A673 (cell line): ENCODE measurements around the gene ZNF823. TPM values are rescaled to one million over a fixed set of nuclear protein-coding genes. Genes with fewer than 3 reads are reported as not detected.

Experiments
- BruUV-seq: library from RNA; stranded (reverse); fragments of 400-500 nt; replicated peaks from 2 replicates; lab custom pipeline; 2021; lab: Mats Ljungman, UMichigan
- CTCF ChIA-PET: fragments of 300-600 bp; sonication (Branson Sonifier 250); formaldehyde crosslinking; loops from one replicate; lab custom pipeline; 2022; ENCODE audit warnings: antibody characterized with exemption; lab: Charles Lee
- POLR2A ChIA-PET: fragments of 300-600 bp; sonication (Branson Sonifier 250); formaldehyde crosslinking; loops from one replicate; lab custom pipeline; 2022; ENCODE audit warnings: antibody characterized with exemption; ENCODE audit not compliant: low non-redundant PET; lab: Charles Lee
- DNase-seq: peaks from one replicate; pipeline ENCODE4 v3.0.0-alpha.2; 2015; ENCODE audit warnings: low spot score
- H3K27ac ChIP-seq: fragments of 200-600 bp; sonication (generic); 2 replicates; pipeline ENCODE4 v1.5.1; 2016; ENCODE audit warnings: mixed run types, low read depth, mild to moderate bottlenecking, mixed read lengths, antibody characterized with exemption, low read length; ENCODE audit not compliant: poor library complexity, severe bottlenecking
- H3K27me3 ChIP-seq: fragments of 200-600 bp; sonication (generic); replicated peaks from 2 replicates; pipeline ENCODE4 v1.6.1; 2017; ENCODE audit warnings: mixed run types, low read depth, mild to moderate bottlenecking, mixed read lengths, antibody characterized with exemption, low read length; ENCODE audit not compliant: insufficient read depth, poor library complexity
- H3K36me3 ChIP-seq: fragments of 200-600 bp; sonication (generic); 2 replicates; pipeline ENCODE4 v1.6.1; 2016; ENCODE audit warnings: mixed run types, mild to moderate bottlenecking, mixed read lengths, antibody characterized with exemption, low read length; ENCODE audit not compliant: insufficient read depth, poor library complexity, severe bottlenecking
- H3K4me1 ChIP-seq: fragments of 200-600 bp; sonication (generic); 2 replicates; pipeline ENCODE4 v1.6.1; 2017; ENCODE audit warnings: mixed run types, mild to moderate bottlenecking, mixed read lengths, antibody characterized with exemption, low read length; ENCODE audit not compliant: insufficient read depth, poor library complexity, severe bottlenecking
- H3K4me3 ChIP-seq: fragments of 200-600 bp; sonication (generic); 2 replicates; pipeline ENCODE4 v1.5.1; 2016; ENCODE audit warnings: low read depth, mixed run types, mild to moderate bottlenecking, mixed read lengths, low read length; ENCODE audit not compliant: poor library complexity, severe bottlenecking
- H3K9me3 ChIP-seq: fragments of 200-600 bp; sonication (generic); 2 replicates; pipeline ENCODE4 v1.6.1; 2016; ENCODE audit warnings: mixed run types, low read depth, mild to moderate bottlenecking, mixed read lengths, antibody characterized with exemption, low read length; ENCODE audit not compliant: poor library complexity, severe bottlenecking
- CTCF ChIP-seq: fragments of 300-800, 200-600 bp; sonication (generic); conservative IDR thresholded peaks from 2 replicates; pipeline ENCODE4 v1.5.1; 2017; ENCODE audit warnings: low read depth, mild to moderate bottlenecking, antibody characterized with exemption, low read length, moderate library complexity, mixed read lengths
- EZH2 ChIP-seq: fragments of 200-600 bp; sonication (generic); IDR thresholded peaks from 2 replicates; pipeline ENCODE4 v1.6.1; 2017; ENCODE audit warnings: borderline replicate concordance, low read depth, mild to moderate bottlenecking, mixed read lengths, antibody characterized with exemption, low read length; ENCODE audit not compliant: poor library complexity, severe bottlenecking
- intact Hi-C: fragments of 100-400 bp; cut with micrococcal nuclease; formaldehyde crosslinking; loops from one replicate; pipeline ENCODE4 v1.10.0; 2022; ENCODE audit not compliant: unreplicated experiment
- total RNA-seq: library from RNA; stranded (reverse); gene quantifications from 2 replicates; pipeline ENCODE4 v1.2.3, GENCODE V29; 2021

ZNF823 gene
- total RNA-seq, 1 experiment from 2014 or later, result 8.4 TPM

- no TSS peak for BruUV-seq
- ChIA-PET CTCF (no interaction called here), POLR2A (no interaction called here)
- Histone ChIP-seq H3K4me3 (no peak overlapping the region), H3K4me1 (no peaks in the 10 kb centered on the region), H3K9me3 (peaks cover 6% of the 10 kb centered on the region), H3K27me3 (no peaks in the 10 kb centered on the region), H3K36me3 (no peaks in the 10 kb centered on the region), H3K27ac (no peak overlapping the region)
- no peak for TF ChIP-seq CTCF
- no peak for TF ChIP-seq EZH2
- no peak for DNase-seq
- intact Hi-C loops, result no loop called here
Measured at GRCh38 chr19:11697284-11697855, 41.4 kb downstream of the ZNF823 start.

DNA sequence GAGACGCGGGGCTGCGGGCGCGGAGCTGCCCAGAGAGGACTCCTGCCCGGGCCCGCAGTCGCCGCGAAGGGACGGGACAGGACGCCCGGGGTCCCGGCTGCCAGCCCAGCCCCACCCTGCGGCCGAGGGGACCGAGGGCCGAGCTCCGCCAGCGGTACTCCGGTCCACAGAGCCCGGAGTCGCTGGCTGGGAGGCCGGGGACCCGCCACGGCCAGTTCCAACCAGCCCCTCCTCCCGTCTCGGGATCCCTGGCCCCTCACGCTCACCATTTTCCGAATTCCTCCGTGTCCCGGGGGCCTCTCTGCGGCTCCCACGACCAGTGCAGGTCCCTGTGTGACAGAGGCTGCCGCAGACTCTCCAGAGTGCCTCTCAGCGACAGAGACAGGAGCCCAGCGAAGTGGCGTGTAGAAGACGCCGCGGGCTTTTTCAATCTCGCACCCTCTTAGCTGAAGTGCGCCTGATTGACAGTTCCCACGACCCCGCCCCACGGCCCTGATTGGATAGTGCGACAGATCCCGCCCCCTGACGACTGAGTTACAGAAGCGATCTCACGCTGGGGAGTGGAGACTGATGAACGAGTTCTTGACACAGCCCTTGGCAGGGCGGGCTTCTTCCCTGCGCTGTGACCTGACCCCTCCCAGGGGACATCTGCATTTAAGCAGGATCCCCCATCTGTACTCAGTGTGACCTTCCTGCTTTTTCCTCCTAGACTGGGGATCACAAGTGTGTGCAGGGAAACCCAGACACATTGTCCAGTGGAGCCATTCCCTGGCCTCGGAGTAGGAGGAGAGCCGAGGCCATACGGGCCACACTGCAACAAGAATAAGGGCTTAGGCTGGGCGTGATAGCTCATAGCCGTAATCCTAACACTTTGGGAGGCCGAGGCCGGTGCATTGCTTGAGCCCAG lies 44.0 kb downstream of the ZNF823 start:
- peak overlapping the region; percentile 73 for H3K4me3 ChIP-seq
- no peaks in the 10 kb centered on the region for H3K27me3 ChIP-seq
- ChIA-PET CTCF (interaction anchor here (0.6 kb wide), 1 partner anchor 407 kb away, joined by 4 read pairs; no protein-coding TSS in a partner anchor), POLR2A (interaction anchor here (0.5 kb wide), 2 partner anchors 72 to 164 kb away, joined by 8 to 17 read pairs; no protein-coding TSS in a partner anchor)
- no peaks in the 10 kb centered on the region for H3K4me1 ChIP-seq
- intact Hi-C loops, result loop anchor here (2.0 to 5.0 kb wide), 2 partner anchors 43 to 72 kb away; partner anchors contain the start of genes ZNF441 and ZNF823
- peak; percentile 98 for DNase-seq
- BruUV-seq, result no TSS peak
- TF ChIP-seq EZH2, result no peak
- TF ChIP-seq CTCF, result no peak
- peak overlapping the region; percentile 83 for H3K27ac ChIP-seq
- peaks cover 17% of the 10 kb centered on the region for H3K9me3 ChIP-seq
- no peaks in the 10 kb centered on the region for H3K36me3 ChIP-seq

GRCh38 chr19:11693505-11694499 lies 44.9 kb downstream of the ZNF823 start:
- peak; percentile 95 for DNase-seq
- intact Hi-C loops, result loop anchor here (2.0 to 5.0 kb wide), 2 partner anchors 43 to 73 kb away; partner anchors contain the start of genes ZNF441 and ZNF823
- TF ChIP-seq CTCF, result no peak; the same call in 1 of the 2 replicates
- no peak for TF ChIP-seq EZH2
- Histone ChIP-seq H3K4me3 (peak overlapping the region; percentile 73), H3K27ac (peak overlapping the region; percentile 83), H3K36me3 (peaks cover 4% of the 10 kb centered on the region), H3K9me3 (peaks cover 21% of the 10 kb centered on the region), H3K27me3 (no peaks in the 10 kb centered on the region), H3K4me1 (no peaks in the 10 kb centered on the region)
- POLR2A ChIA-PET, result interaction anchor here (0.5 kb wide), 1 partner anchor 165 kb away, joined by 8 read pairs; no protein-coding TSS in a partner anchor
- BruUV-seq, result TSS peak; percentile 98
- CTCF ChIA-PET, result no interaction called here
